Erythroblast (primary cell): ENCODE data around the gene TFB1M.

Source experiments
- DNase-seq, 2 experiments: peaks; one replicate each; lab custom pipeline; 2025; lab: John Stamatoyannopoulos, UW
- GATA1 ChIP-seq: IDR thresholded peaks from 2 replicates; pipeline ENCODE4 v1.6.1; 2011; ENCODE audit warnings: low read depth, mild to moderate bottlenecking, control low read depth, low read length, moderate library complexity
- POLR2A ChIP-seq: IDR thresholded peaks from 2 replicates; pipeline ENCODE4 v1.6.1; 2011; ENCODE audit warnings: mild to moderate bottlenecking, low read length

The TFB1M gene

DNA sequence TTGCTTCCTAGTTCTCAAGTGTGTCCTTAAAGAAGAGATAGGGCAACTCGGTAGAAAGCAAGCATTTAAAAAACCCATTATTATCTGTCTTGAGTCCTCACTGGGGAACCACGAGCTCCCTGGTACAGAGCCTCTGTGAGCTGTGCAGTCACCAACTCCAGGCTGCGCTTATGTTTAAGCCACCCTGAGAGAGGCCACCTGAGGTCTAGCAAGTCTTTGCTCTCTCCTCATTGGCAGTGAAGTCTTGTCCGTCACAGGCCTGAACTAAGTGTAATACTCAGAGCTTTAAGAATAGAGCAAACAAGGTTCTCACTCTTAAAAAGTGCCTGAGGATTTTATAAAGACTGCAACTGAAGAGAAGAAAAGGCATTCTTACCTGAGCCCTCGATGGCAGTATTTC, 54.4 kb downstream of the TFB1M start:
- DNase-seq = no peak

GRCh38 chr6:155259204-155259603, 55.1 kb downstream of the TFB1M start:
- TF ChIP-seq GATA1 (no peak), POLR2A (no peak)
- no peak for DNase-seq

More for the DNA sequence above, 54.4 kb downstream of the TFB1M start:
- TF ChIP-seq POLR2A (no peak), GATA1 (no peak)

DNA sequence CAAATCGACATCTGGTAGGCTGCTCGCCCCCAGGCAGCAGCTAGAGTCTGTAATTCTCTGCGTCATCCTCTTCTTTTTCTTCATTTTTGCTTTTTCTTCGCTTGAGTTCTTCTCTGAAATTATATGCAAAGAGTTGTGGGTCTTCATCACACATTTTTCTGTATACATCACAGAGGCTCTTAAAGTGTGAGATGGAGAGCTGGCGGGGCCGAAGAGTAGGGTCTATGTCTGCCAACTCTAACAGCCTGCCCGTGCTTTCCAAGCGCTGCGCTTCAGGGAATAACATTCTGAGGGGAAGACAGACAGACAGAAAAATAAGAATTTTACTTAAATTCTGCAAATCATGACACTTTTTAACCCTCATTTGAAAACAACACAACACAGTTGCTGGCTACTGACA, 56.5 kb downstream of the TFB1M start:
- DNase-seq = no peak
- TF ChIP-seq GATA1 = no peak
- TF ChIP-seq POLR2A = no peak

DNA sequence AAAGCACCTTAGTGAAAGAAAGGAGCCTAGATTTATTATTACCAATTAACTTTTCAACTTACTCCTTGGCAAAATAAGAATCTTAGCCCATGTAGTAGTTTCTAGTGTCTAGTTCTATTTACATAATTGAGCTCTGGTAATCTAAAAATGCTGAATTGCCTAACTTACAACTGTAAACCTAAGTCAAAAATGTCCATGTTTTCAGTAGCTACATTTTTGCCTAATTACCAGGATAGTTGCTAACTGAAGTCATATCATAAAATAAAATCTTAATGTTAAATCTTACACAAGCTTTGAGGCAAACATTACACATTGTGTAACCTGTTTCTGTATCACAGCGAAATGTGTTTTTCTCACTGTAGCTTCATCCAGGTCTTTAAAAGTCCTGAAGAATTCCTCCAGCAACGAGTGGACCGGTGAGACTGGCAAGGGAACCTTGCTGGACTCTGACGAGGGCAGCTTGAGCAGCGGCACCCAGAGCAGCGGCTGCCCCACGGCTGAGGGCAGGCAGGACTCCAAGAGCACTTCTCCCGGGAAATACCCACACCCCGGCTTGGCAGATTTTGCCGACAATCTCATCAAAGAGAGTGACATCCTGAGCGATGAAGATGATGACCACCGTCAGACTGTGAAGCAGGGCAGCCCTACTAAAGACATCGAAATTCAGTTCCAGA, 58.0 kb downstream of the TFB1M start:
- DNase-seq = no peak

GRCh38 chr6:155254139-155254538, 60.1 kb downstream of the TFB1M start:
- DNase-seq = no peak
- no peak for TF ChIP-seq GATA1
- TF ChIP-seq POLR2A = no peak

More for the DNA sequence above, 58.0 kb downstream of the TFB1M start:
- TF ChIP-seq POLR2A = no peak
- TF ChIP-seq GATA1 = no peak

DNA sequence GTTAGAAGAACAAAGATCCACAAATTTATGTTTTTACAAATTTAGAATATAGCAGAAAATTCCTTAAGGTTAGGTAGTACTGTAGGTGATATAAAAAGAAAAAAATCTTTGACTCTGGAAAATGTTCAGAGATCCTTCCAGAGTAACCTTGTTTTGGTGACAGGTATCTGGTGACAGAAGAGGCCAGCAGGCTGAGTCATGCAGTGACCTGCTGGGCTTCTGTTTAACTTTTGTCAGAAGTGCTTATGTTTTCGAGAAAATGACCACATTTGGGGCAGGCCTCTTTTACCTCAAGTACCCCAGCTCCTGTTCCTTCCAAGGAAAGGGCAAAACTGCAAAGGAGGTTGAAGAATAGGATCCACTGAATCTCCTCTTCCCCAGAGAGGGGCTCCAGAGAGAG, 60.9 kb downstream of the TFB1M start:
- TF ChIP-seq GATA1 (no peak), POLR2A (no peak)
- no peak for DNase-seq

GRCh38 chr6:155252581-155252980, 61.7 kb downstream of the TFB1M start:
- TF ChIP-seq POLR2A (no peak), GATA1 (no peak)
- no peak for DNase-seq

DNA sequence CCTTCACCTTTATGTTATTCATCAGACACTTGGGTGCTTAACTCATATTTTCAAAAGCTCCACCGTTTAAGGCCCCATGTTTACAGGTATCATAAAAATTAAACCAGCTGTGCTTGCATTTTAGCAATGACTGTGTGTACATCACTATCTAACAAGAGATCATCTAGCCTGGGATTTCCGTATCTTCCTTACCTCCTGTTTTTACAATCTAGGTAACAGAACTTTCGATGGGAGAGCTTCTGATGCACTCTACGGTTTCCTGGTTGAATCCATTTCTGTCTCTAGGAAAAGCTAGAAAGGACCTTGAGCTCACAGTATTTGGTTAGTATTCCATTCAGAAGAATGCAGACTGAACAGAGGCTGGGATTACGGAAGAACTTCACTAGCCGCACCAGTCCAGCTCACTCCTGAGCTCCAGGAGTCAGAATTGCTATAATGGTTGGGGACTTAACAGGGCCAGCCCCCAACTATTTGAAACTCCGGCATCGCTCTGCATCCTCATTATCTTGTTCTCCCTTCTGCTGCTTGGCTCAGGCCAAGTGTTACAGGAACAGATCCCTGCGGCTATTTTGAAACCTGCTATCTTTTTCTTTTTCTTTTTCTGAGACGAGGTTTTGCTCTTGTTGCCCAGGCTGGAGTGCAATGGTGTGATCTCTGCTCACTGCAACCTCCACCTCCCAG, 63.4 kb downstream of the TFB1M start:
- no peak for DNase-seq
- TF ChIP-seq GATA1 (no peak), POLR2A (no peak)

GRCh38 chr6:155248008-155249001, 66.0 kb downstream of the TFB1M start:
- TF ChIP-seq POLR2A (no peak), GATA1 (no peak)
- peak in 1 of 2 experiments; percentile 17 for DNase-seq

- no peak for DNase-seq
- TF ChIP-seq POLR2A = no peak
- TF ChIP-seq GATA1 = no peak
These were observed 66.7 kb downstream of the TFB1M start for GRCh38 chr6:155247618-155248007.

- no peak for DNase-seq
- no peak for TF ChIP-seq GATA1
- TF ChIP-seq POLR2A = no peak
These were observed 67.5 kb downstream of the TFB1M start for GRCh38 chr6:155246825-155247224.

- no peak for TF ChIP-seq POLR2A
- TF ChIP-seq GATA1 = no peak
- DNase-seq = no peak
These were observed 68.5 kb downstream of the TFB1M start for GRCh38 chr6:155245831-155246230.

- DNase-seq = no peak
- TF ChIP-seq GATA1 (no peak), POLR2A (no peak)
These were observed 69.1 kb downstream of the TFB1M start for GRCh38 chr6:155245193-155245592.
